ENCODE results near the gene ITGA11. TPM values are rescaled to one million over a fixed set of nuclear protein-coding genes. Genes with fewer than 3 reads are reported as not detected.

ITGA11 gene
- total and polyA plus RNA-seq, 2 experiments from 2014 or later: 0.03 to 0.40 TPM

DNA sequence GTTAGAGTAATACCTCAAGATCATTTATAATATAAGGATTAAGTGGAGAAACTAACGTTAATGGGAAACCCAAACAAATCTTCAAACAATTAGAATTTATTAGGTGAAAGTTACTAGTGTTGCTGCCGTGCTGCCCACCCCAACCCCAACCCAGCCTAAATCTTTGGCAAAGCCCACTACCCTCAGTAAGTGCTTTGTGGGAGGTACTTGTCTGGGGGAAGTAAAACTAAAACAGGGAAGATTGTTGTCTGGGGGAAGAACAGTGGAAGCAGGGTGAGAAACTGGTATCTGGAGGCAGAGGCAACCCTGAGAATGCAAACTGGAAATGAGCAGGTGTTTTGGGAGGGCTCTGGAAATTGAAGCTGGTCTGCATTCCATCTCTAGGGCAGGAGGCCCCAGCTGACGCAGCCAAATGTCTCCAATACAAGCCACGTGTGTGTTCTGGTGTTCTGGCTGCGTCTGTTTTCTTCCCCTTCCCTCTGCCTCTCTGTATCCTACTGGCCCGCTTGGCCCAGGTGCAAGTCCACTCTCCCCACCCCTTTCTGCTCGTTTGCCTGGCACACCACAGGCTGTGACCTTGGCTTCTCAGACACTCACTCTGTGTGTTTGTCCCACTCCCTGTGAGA, 121.7 kb downstream of the ITGA11 start:
- H3K4me1 Mint-ChIP-seq: peaks cover 43% of the 10 kb centered on the region
- H3F3A ChIP-seq (replicated peaks; ENCODE audit: low read depth): peaks cover 10% of the 10 kb centered on the region
- H3K27me3 Mint-ChIP-seq (ENCODE audit: insufficient read depth, low read depth, poor library complexity): peaks cover 21% of the 10 kb centered on the region
- no peaks in the 10 kb centered on the region for H4K20me1 ChIP-seq (replicated peaks; ENCODE audit: insufficient read depth)
- H3K27me3 ChIP-seq (ENCODE audit: insufficient read depth): no peaks in the 10 kb centered on the region
- no peaks in the 10 kb centered on the region for H3K36me3 ChIP-seq (ENCODE audit: insufficient read depth)
- H3K4me1 ChIP-seq (ENCODE audit: insufficient read depth): peaks cover 18% of the 10 kb centered on the region
- no peak overlapping the region for H3K4me3 ChIP-seq
- TF ChIP-seq CTCF (conservative IDR thresholded peaks at IDR 0.05; ENCODE audit: low read depth in 2 of 2) (no peak), NANOG (IDR thresholded peaks at IDR 0.05; ENCODE audit: borderline replicate concordance) (no peak), POLR2AphosphoS5 (IDR thresholded peaks at IDR 0.05; ENCODE audit: low read depth) (no peak), CREB1 (CRISPR knock-in tag; IDR thresholded peaks at IDR 0.05; ENCODE audit: low read depth) (no peak), EZH2 (IDR thresholded peaks at IDR 0.05; ENCODE audit: low read depth, unreplicated experiment) (no peak), ZNF114 (CRISPR knock-in tag; IDR thresholded peaks at IDR 0.05) (no peak), ZNF331 (CRISPR knock-in tag; IDR thresholded peaks at IDR 0.05; ENCODE audit: low read depth) (no peak), REST (IDR thresholded peaks at IDR 0.05; ENCODE audit: unreplicated experiment) (no peak), EZH2phosphoT487 (IDR thresholded peaks at IDR 0.05; ENCODE audit: unreplicated experiment) (no peak), STAT1 (IDR thresholded peaks at IDR 0.05; ENCODE audit: unreplicated experiment) (no peak), JUNB (IDR thresholded peaks at IDR 0.05; ENCODE audit: unreplicated experiment) (no peak)
- TF ChIP-seq, protein P1, sequence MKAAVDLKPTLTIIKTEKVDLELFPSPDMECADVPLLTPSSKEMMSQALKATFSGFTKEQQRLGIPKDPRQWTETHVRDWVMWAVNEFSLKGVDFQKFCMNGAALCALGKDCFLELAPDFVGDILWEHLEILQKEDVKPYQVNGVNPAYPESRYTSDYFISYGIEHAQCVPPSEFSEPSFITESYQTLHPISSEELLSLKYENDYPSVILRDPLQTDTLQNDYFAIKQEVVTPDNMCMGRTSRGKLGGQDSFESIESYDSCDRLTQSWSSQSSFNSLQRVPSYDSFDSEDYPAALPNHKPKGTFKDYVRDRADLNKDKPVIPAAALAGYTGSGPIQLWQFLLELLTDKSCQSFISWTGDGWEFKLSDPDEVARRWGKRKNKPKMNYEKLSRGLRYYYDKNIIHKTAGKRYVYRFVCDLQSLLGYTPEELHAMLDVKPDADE (IDR thresholded peaks at IDR 0.05): no peak
- TF ChIP-seq, protein P2, sequence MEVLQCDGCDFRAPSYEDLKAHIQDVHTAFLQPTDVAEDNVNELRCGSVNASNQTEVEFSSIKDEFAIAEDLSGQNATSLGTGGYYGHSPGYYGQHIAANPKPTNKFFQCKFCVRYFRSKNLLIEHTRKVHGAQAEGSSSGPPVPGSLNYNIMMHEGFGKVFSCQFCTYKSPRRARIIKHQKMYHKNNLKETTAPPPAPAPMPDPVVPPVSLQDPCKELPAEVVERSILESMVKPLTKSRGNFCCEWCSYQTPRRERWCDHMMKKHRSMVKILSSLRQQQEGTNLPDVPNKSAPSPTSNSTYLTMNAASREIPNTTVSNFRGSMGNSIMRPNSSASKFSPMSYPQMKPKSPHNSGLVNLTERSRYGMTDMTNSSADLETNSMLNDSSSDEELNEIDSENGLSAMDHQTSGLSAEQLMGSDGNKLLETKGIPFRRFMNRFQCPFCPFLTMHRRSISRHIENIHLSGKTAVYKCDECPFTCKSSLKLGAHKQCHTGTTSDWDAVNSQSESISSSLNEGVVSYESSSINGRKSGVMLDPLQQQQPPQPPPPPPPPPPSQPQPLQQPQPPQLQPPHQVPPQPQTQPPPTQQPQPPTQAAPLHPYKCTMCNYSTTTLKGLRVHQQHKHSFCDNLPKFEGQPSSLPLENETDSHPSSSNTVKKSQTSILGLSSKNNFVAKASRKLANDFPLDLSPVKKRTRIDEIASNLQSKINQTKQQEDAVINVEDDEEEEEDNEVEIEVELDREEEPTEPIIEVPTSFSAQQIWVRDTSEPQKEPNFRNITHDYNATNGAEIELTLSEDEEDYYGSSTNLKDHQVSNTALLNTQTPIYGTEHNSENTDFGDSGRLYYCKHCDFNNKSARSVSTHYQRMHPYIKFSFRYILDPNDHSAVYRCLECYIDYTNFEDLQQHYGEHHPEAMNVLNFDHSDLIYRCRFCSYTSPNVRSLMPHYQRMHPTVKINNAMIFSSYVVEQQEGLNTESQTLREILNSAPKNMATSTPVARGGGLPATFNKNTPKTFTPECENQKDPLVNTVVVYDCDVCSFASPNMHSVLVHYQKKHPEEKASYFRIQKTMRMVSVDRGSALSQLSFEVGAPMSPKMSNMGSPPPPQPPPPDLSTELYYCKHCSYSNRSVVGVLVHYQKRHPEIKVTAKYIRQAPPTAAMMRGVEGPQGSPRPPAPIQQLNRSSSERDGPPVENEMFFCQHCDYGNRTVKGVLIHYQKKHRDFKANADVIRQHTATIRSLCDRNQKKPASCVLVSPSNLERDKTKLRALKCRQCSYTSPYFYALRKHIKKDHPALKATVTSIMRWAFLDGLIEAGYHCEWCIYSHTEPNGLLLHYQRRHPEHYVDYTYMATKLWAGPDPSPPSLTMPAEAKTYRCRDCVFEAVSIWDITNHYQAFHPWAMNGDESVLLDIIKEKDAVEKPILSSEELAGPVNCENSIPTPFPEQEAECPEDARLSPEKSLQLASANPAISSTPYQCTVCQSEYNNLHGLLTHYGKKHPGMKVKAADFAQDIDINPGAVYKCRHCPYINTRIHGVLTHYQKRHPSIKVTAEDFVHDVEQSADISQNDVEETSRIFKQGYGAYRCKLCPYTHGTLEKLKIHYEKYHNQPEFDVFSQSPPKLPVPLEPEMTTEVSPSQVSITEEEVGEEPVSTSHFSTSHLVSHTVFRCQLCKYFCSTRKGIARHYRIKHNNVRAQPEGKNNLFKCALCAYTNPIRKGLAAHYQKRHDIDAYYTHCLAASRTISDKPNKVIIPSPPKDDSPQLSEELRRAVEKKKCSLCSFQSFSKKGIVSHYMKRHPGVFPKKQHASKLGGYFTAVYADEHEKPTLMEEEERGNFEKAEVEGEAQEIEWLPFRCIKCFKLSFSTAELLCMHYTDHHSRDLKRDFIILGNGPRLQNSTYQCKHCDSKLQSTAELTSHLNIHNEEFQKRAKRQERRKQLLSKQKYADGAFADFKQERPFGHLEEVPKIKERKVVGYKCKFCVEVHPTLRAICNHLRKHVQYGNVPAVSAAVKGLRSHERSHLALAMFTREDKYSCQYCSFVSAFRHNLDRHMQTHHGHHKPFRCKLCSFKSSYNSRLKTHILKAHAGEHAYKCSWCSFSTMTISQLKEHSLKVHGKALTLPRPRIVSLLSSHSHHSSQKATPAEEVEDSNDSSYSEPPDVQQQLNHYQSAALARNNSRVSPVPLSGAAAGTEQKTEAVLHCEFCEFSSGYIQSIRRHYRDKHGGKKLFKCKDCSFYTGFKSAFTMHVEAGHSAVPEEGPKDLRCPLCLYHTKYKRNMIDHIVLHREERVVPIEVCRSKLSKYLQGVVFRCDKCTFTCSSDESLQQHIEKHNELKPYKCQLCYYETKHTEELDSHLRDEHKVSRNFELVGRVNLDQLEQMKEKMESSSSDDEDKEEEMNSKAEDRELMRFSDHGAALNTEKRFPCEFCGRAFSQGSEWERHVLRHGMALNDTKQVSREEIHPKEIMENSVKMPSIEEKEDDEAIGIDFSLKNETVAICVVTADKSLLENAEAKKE (CRISPR knock-in tag; IDR thresholded peaks at IDR 0.05): no peak
- H2AFZ ChIP-seq: peak overlapping the region; percentile 86; the same call in 1 of the 2 replicates
- ATAC-seq (no peak), DNase-seq (ENCODE audit: low spot score) (no peak)
- no peak overlapping the region for H3K4me3 Mint-ChIP-seq
- H3K4me2 ChIP-seq: no peak overlapping the region
- H3K27ac ChIP-seq (ENCODE audit: low read depth): no peak overlapping the region
- H3K79me2 ChIP-seq (replicated peaks; ENCODE audit: insufficient read depth): no peaks in the 10 kb centered on the region
- H3K27ac Mint-ChIP-seq: no peak overlapping the region
- H3K36me3 Mint-ChIP-seq (ENCODE audit: low read depth): no peaks in the 10 kb centered on the region
- no peaks in the 10 kb centered on the region for H3K9me3 Mint-ChIP-seq
- H3K9me2 ChIP-seq (ENCODE audit: insufficient read depth): no peaks in the 10 kb centered on the region

Data from GM23338 (cell line).